H9 (cell line): ENCODE data around the gene C2orf49. TPM values are rescaled to one million over a fixed set of nuclear protein-coding genes. Genes with fewer than 3 reads are reported as not detected.

Experiments used
- DNase-seq: peaks from one replicate; pipeline ENCODE4 v3.0.0-alpha.2; 2017
- H2AFZ ChIP-seq: one replicate; pipeline ENCODE4 v1.6.1; 2013; ENCODE audit warnings: mild to moderate bottlenecking, low read length, control low read depth, moderate library complexity
- H2AK5ac ChIP-seq: 2 replicates; pipeline ENCODE4 v1.6.1; 2013; ENCODE audit warnings: low read length, control low read depth, mixed read lengths; ENCODE audit not compliant: insufficient read length
- H2BK120ac ChIP-seq: one replicate; pipeline ENCODE4 v1.6.1; 2013; ENCODE audit warnings: low read depth, mild to moderate bottlenecking, low read length, control low read depth, inconsistent platforms; ENCODE audit not compliant: poor library complexity, severe bottlenecking
- H2BK12ac ChIP-seq: 2 replicates; pipeline ENCODE4 v1.6.1; 2013; ENCODE audit warnings: low read length, control low read depth, mixed read lengths, low read depth; ENCODE audit not compliant: insufficient read length
- H2BK15ac ChIP-seq: 2 replicates; pipeline ENCODE4 v1.6.1; 2013; ENCODE audit warnings: low read depth, low read length, control low read depth
- H2BK20ac ChIP-seq: one replicate; pipeline ENCODE4 v1.6.1; 2013; ENCODE audit warnings: low read depth, mild to moderate bottlenecking, low read length, control low read depth, inconsistent platforms; ENCODE audit not compliant: poor library complexity, severe bottlenecking
- H2BK5ac ChIP-seq: 2 replicates; pipeline ENCODE4 v1.6.1; 2013; ENCODE audit warnings: low read length, control low read depth, mixed read lengths; ENCODE audit not compliant: insufficient read length
- H3K14ac ChIP-seq: 2 replicates; pipeline ENCODE4 v1.6.1; 2013; ENCODE audit warnings: low read length, control low read depth; ENCODE audit not compliant: insufficient read depth
- H3K18ac ChIP-seq: 2 replicates; pipeline ENCODE4 v1.6.1; 2013; ENCODE audit warnings: low read depth, mild to moderate bottlenecking, mixed read lengths, low read length, control low read depth; ENCODE audit not compliant: insufficient read length
- H3K23ac ChIP-seq: 2 replicates; pipeline ENCODE4 v1.6.1; 2013; ENCODE audit warnings: low read length, control low read depth, mixed read lengths, low read depth; ENCODE audit not compliant: insufficient read length
- H3K23me2 ChIP-seq: 2 replicates; pipeline ENCODE4 v1.6.1; 2013; ENCODE audit warnings: low read depth, mild to moderate bottlenecking, mixed read lengths, low read length, control low read depth; ENCODE audit not compliant: insufficient read length, poor library complexity, severe bottlenecking
- H3K27ac ChIP-seq: 2 replicates; pipeline ENCODE4 v1.5.1; 2013; ENCODE audit warnings: low read length, control low read depth, mixed read lengths, low read depth; ENCODE audit not compliant: insufficient read length
- H3K27me3 ChIP-seq: 2 replicates; pipeline ENCODE4 v1.6.1; 2013; ENCODE audit warnings: low read length, control low read depth, inconsistent platforms; ENCODE audit not compliant: insufficient read depth
- H3K4ac ChIP-seq: 2 replicates; pipeline ENCODE4 v1.6.1; 2013; ENCODE audit warnings: low read depth, mild to moderate bottlenecking, control low read depth, inconsistent platforms, low read length, moderate library complexity
- H3K4me1 ChIP-seq: 2 replicates; pipeline ENCODE4 v1.6.1; 2013; ENCODE audit warnings: low read length, control low read depth, inconsistent platforms; ENCODE audit not compliant: insufficient read depth
- H3K4me2 ChIP-seq: 2 replicates; pipeline ENCODE4 v1.6.1; 2013; ENCODE audit warnings: low read length, control low read depth, mixed read lengths; ENCODE audit not compliant: insufficient read length, insufficient read depth
- H3K56ac ChIP-seq: 2 replicates; pipeline ENCODE4 v1.6.1; 2013; ENCODE audit warnings: low read depth, mild to moderate bottlenecking, mixed read lengths, low read length, control low read depth; ENCODE audit not compliant: insufficient read length
- H3K79me1 ChIP-seq: 2 replicates; pipeline ENCODE4 v1.6.1; 2013; ENCODE audit warnings: low read depth, mild to moderate bottlenecking, moderate library complexity, low read length, control low read depth, inconsistent platforms; ENCODE audit not compliant: insufficient read depth, poor library complexity, severe bottlenecking
- H3K79me2 ChIP-seq: 2 replicates; pipeline ENCODE4 v1.6.1; 2013; ENCODE audit warnings: low read length, control low read depth, inconsistent platforms; ENCODE audit not compliant: insufficient read depth
- H3K9ac ChIP-seq: 2 replicates; pipeline ENCODE4 v1.6.1; 2013; ENCODE audit warnings: low read length, control low read depth, mixed read lengths; ENCODE audit not compliant: insufficient read length; ENCODE audit errors: extremely low read depth
- H3K9me3 ChIP-seq: one replicate; pipeline ENCODE4 v1.6.1; 2013; ENCODE audit warnings: low read depth, low read length, inconsistent platforms; ENCODE audit not compliant: control insufficient read depth
- H3T11ph ChIP-seq: one replicate; pipeline ENCODE4 v1.6.1; 2013; ENCODE audit warnings: mild to moderate bottlenecking, low read length, control low read depth, inconsistent platforms
- H4K20me1 ChIP-seq: one replicate; pipeline ENCODE4 v1.6.1; 2013; ENCODE audit not compliant: control insufficient read depth, insufficient read length, insufficient read depth
- H4K5ac ChIP-seq: 2 replicates; pipeline ENCODE4 v1.6.1; 2013; ENCODE audit warnings: low read depth, mild to moderate bottlenecking, mixed read lengths, low read length, control low read depth; ENCODE audit not compliant: insufficient read length
- H4K8ac ChIP-seq: replicated peaks from 2 replicates; pipeline ENCODE4 v1.6.1; 2013; ENCODE audit warnings: low read length, control low read depth, mixed read lengths, low read depth; ENCODE audit not compliant: insufficient read length
- H4K91ac ChIP-seq: 2 replicates; pipeline ENCODE4 v1.6.1; 2013; ENCODE audit warnings: low read depth, mild to moderate bottlenecking, moderate library complexity, mixed read lengths, low read length, control low read depth; ENCODE audit not compliant: insufficient read length
- H3K27ac Mint-ChIP-seq, 3 experiments: 2 replicates in 2 of 3; 3 replicates in 1 of 3; pipeline ENCODE4 v1.8.0; 2020 to 2021; ENCODE audit warnings: mixed read lengths in 3 of 3, mild to moderate bottlenecking in 1 of 3, moderate library complexity in 1 of 3
- H3K27me3 Mint-ChIP-seq: 2 replicates; pipeline ENCODE4 v1.8.0; 2021; ENCODE audit warnings: low read depth, mild to moderate bottlenecking, moderate library complexity, mixed read lengths
- H3K36me3 Mint-ChIP-seq, 3 experiments: 2 replicates in 2 of 3; 3 replicates in 1 of 3; pipeline ENCODE4 v1.8.0; 2020 to 2021; ENCODE audit warnings: low read depth in 3 of 3, mixed read lengths in 3 of 3; ENCODE audit not compliant: insufficient read depth in 1 of 3
- H3K4me1 Mint-ChIP-seq, 2 experiments: 2 replicates each; pipeline ENCODE4 v1.8.0; 2020; ENCODE audit warnings: mixed read lengths in 2 of 2
- H3K4me3 Mint-ChIP-seq, 2 experiments: 2 replicates in 1 of 2; 3 replicates in 1 of 2; pipeline ENCODE4 v1.8.0; 2020 to 2021; ENCODE audit warnings: mild to moderate bottlenecking in 2 of 2, mixed read lengths in 2 of 2, moderate library complexity in 1 of 2
- H3K9me3 Mint-ChIP-seq, 2 experiments: 2 replicates in 1 of 2; 3 replicates in 1 of 2; pipeline ENCODE4 v1.8.0; 2020; ENCODE audit warnings: mild to moderate bottlenecking in 2 of 2, mixed read lengths in 2 of 2, moderate library complexity in 1 of 2
- WGBS: extraction: QIAGEN DNeasy Blood & Tissue Kit; methylation state at CpG from one replicate; pipeline ENCODE4 v1.1.7; 2013; ENCODE audit warnings: missing lambda C conversion rate, low lambda C conversion rate, mixed read lengths; ENCODE audit not compliant: insufficient read length; ENCODE audit errors: extremely low coverage; 5-methylcytosine and 5-hydroxymethylcytosine counted together
- total RNA-seq: library from RNA; stranded (reverse); gene quantifications from 2 replicates; pipeline ENCODE4 v1.2.1, GENCODE V29; 2021
- TF ChIP-seq, protein P1 (sequence below): fragments of 200-600 bp; sonication (generic); conservative IDR thresholded peaks from 3 replicates; pipeline ENCODE4 v1.8.0; 2021; ENCODE audit warnings: antibody characterized with exemption, mild to moderate bottlenecking

Gene C2orf49
- total RNA-seq, 1 experiment from 2014 or later = 18.8 TPM

DNA sequence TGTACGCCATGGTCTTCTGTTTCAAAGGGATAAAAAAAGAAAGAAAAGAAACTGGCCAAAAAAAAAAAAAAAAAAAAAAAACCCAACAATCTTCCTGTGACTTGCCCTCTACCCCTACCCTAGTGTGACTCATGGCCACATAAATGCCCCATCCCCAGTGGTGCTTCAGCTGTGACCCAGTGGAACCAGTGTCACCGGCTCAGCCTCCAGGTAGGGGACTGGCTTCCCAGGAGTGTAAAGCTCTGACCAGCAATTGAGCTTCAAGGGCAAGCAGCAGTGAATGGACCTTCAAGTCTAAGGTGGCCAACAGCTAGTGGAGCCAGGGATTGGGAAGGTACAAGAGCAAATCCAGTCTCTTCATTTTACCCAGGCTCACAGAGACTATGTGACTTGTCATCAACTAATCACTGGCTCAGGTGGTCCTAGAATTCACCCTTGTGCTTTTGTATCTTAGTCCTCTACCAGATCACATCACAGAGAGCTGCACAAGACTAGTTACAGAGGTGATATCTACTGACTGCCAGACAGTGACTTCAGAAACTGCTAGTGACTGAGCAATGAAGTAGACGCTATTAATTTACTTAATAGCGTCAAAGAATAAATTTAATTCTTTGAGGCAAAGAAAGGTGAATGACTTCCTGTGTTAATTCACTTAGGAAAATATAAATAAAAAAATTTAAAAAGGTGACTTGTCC lies 6.5 kb upstream of the C2orf49 start:
- Histone ChIP-seq H2BK20ac (no peak overlapping the region), H3K9ac (no peak overlapping the region), H4K8ac (no peak overlapping the region), H3K18ac (no peak overlapping the region), H3K79me2 (peaks cover 7% of the 10 kb centered on the region; the same call in 1 of the 2 replicates), H2BK15ac (no peak overlapping the region; the same call in 1 of the 2 replicates), H4K91ac (no peak overlapping the region), H3K14ac (no peak overlapping the region), H3K79me1 (no peaks in the 10 kb centered on the region), H3K56ac (no peak overlapping the region), H4K20me1 (no peaks in the 10 kb centered on the region), H2BK12ac (no peak overlapping the region), H3K27me3 (no peaks in the 10 kb centered on the region), H2BK120ac (no peak overlapping the region), H3K9me3 (no peaks in the 10 kb centered on the region), H3K4ac (no peak overlapping the region), H2AK5ac (no peak overlapping the region), H2BK5ac (no peak overlapping the region), H3K27ac (no peak overlapping the region), H3K4me2 (no peak overlapping the region), H3T11ph (no peak overlapping the region), H3K23me2 (peaks cover 12% of the 10 kb centered on the region), H3K23ac (no peak overlapping the region), H3K4me1 (no peaks in the 10 kb centered on the region; the same call in 1 of the 2 replicates), H2AFZ (no peak overlapping the region), H4K5ac (no peak overlapping the region)
- H3K9me3 Mint-ChIP-seq = no peaks in the 10 kb centered on the region
- peaks cover 3% of the 10 kb centered on the region; the same call in 1 of the 2 replicates for H3K27me3 Mint-ChIP-seq
- DNase-seq = no peak
- H3K4me3 Mint-ChIP-seq = peak overlapping the region; percentile 78 to 87; a peak in 3 of 5 replicates
- WGBS = no CpG with 5 or more reads among the region's 4 CpGs
- H3K4me1 Mint-ChIP-seq = peaks cover 19 to 22% of the 10 kb centered on the region in 2 experiments
- H3K36me3 Mint-ChIP-seq = peaks cover 0 to 10% (median 0%) of the 10 kb centered on the region in 3 experiments; a peak in 3 of 7 replicates
- TF ChIP-seq, protein P1, sequence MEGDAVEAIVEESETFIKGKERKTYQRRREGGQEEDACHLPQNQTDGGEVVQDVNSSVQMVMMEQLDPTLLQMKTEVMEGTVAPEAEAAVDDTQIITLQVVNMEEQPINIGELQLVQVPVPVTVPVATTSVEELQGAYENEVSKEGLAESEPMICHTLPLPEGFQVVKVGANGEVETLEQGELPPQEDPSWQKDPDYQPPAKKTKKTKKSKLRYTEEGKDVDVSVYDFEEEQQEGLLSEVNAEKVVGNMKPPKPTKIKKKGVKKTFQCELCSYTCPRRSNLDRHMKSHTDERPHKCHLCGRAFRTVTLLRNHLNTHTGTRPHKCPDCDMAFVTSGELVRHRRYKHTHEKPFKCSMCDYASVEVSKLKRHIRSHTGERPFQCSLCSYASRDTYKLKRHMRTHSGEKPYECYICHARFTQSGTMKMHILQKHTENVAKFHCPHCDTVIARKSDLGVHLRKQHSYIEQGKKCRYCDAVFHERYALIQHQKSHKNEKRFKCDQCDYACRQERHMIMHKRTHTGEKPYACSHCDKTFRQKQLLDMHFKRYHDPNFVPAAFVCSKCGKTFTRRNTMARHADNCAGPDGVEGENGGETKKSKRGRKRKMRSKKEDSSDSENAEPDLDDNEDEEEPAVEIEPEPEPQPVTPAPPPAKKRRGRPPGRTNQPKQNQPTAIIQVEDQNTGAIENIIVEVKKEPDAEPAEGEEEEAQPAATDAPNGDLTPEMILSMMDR = no peak
- no peak overlapping the region; a peak in 1 of 7 replicates for H3K27ac Mint-ChIP-seq
